Ascending aorta (tissue), 2 donors: Measurements from ENCODE around the gene FRMD3. TPM values are rescaled to one million over a fixed set of nuclear protein-coding genes. Genes with fewer than 3 reads are reported as not detected.
A peak's percentile ranks its signal among the peaks of the same experiment; 100 is the strongest.

Source experiments
- DNase-seq, 2 donors: peaks; one replicate each; pipeline ENCODE4 v3.0.0-alpha.2; 2019; ENCODE audit warnings: low spot score in 2 of 2
- H3K27ac ChIP-seq, 2 donors: fragments of 200-600 bp; sonication (generic); one replicate each; pipeline ENCODE4 v1.5.1; 2016 to 2017; ENCODE audit warnings: mild to moderate bottlenecking in 1 of 2
- H3K27me3 ChIP-seq: fragments of 200-600 bp; sonication (generic); one replicate; pipeline ENCODE4 v1.5.1; 2017
- H3K36me3 ChIP-seq, 2 donors: fragments of 200-600 bp; sonication (generic); one replicate each; pipeline ENCODE4 v1.5.1; 2016
- H3K4me1 ChIP-seq, 2 donors: fragments of 200-600 bp; sonication (generic); one replicate each; pipeline ENCODE4 v1.5.1; 2016 to 2017; ENCODE audit warnings: mild to moderate bottlenecking in 1 of 2
- H3K4me3 ChIP-seq, 2 donors: fragments of 200-600 bp; sonication (generic); one replicate each; pipeline ENCODE4 v1.5.1; 2016 to 2017; ENCODE audit warnings: mild to moderate bottlenecking in 1 of 2
- H3K9me3 ChIP-seq, 2 donors: fragments of 200-600 bp; sonication (generic); one replicate each; pipeline ENCODE4 v1.5.1; 2016
- intact Hi-C: fragments of 100-400 bp; cut with DNase I; formaldehyde crosslinking; loops from one replicate; pipeline ENCODE4 v1.15.1; 2023
- total RNA-seq: library from RNA; depleted of rRNA; stranded (reverse); fragments of >200 nt; gene quantifications from one replicate; pipeline ENCODE4 v1.1.0, GENCODE V29; 2016
- TF ChIP-seq, protein P1 (sequence below), 3 experiments: fragments of 200-600 bp in 2 of 3; fragments of 450-650 bp in 1 of 3; sonication (generic) in 2 of 3; IDR thresholded peaks; one replicate each; pipeline ENCODE4 v1.5.1; 2016 to 2019; ENCODE audit warnings: antibody characterized with exemption in 3 of 3, mild to moderate bottlenecking in 1 of 3, moderate library complexity in 1 of 3

FRMD3 gene
- total RNA-seq, 1 donor from 2014 or later: 8.5 TPM

DNA sequence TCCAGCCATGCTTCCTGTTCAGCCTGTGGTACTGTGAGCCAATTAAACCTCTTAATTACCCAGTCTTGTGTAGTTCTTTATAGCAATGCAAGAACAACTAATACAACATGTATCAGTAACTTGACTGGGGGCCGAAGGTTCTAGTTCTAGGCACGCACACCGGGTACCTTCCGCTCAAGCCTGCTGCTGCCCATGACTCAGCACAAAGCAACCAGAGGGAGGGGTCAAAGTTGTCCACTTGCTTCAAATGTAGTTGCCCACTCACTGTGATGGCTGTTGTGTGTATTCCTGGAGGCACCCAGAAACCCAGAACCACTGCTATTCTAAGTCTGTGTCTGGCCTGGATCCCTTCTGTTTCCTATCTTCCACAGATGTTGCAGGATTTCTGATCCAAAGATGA is 222.6 kb downstream of the FRMD3 start:
- intact Hi-C loops: no loop called here
- no peaks in the 10 kb centered on the region for H3K4me1 ChIP-seq
- no peak overlapping the region for H3K4me3 ChIP-seq
- no peaks in the 10 kb centered on the region for H3K36me3 ChIP-seq
- H3K27ac ChIP-seq: no peak overlapping the region
- H3K9me3 ChIP-seq: no peaks in the 10 kb centered on the region
- TF ChIP-seq, protein P1, sequence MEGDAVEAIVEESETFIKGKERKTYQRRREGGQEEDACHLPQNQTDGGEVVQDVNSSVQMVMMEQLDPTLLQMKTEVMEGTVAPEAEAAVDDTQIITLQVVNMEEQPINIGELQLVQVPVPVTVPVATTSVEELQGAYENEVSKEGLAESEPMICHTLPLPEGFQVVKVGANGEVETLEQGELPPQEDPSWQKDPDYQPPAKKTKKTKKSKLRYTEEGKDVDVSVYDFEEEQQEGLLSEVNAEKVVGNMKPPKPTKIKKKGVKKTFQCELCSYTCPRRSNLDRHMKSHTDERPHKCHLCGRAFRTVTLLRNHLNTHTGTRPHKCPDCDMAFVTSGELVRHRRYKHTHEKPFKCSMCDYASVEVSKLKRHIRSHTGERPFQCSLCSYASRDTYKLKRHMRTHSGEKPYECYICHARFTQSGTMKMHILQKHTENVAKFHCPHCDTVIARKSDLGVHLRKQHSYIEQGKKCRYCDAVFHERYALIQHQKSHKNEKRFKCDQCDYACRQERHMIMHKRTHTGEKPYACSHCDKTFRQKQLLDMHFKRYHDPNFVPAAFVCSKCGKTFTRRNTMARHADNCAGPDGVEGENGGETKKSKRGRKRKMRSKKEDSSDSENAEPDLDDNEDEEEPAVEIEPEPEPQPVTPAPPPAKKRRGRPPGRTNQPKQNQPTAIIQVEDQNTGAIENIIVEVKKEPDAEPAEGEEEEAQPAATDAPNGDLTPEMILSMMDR (IDR thresholded peaks at IDR 0.05): no peak
- no peak for DNase-seq
- H3K27me3 ChIP-seq: no peaks in the 10 kb centered on the region

GRCh38 chr9:83313781-83314180 is 224.4 kb downstream of the FRMD3 start:
- TF ChIP-seq, protein P1 (IDR thresholded peaks at IDR 0.05): no peak
- H3K27ac ChIP-seq: no peak overlapping the region
- H3K9me3 ChIP-seq: no peaks in the 10 kb centered on the region
- H3K27me3 ChIP-seq: no peaks in the 10 kb centered on the region
- DNase-seq: no peak
- no peaks in the 10 kb centered on the region for H3K4me1 ChIP-seq
- H3K36me3 ChIP-seq: no peaks in the 10 kb centered on the region
- intact Hi-C loops: no loop called here
- no peak overlapping the region for H3K4me3 ChIP-seq

DNA sequence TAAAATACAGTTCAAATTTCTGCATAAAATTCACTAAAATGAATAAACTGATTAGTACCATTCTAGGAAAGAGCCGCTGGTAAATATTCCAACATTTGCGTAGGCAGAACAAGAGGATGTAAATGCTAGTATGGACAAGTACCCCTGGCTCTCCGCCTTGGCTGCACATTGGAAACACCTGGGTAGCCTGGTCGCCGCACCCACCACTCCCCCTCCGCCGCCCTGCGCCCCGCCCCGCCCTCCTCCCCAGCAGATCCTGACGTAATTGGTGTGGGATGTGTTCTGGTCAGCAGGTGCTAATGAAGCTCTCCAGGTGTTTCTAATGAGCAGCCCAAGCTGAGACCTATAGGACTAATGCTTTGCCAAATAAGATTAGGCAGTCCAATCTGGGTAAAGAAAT is 225.7 kb downstream of the FRMD3 start:
- Histone ChIP-seq H3K4me1 (no peaks in the 10 kb centered on the region), H3K4me3 (no peak overlapping the region), H3K27me3 (no peaks in the 10 kb centered on the region), H3K36me3 (no peaks in the 10 kb centered on the region), H3K27ac (no peak overlapping the region), H3K9me3 (no peaks in the 10 kb centered on the region)
- TF ChIP-seq, protein P1 (IDR thresholded peaks at IDR 0.05): no peak
- DNase-seq: no peak
- intact Hi-C loops: no loop called here

- DNase-seq: no peak
- TF ChIP-seq, protein P1 (IDR thresholded peaks at IDR 0.05): no peak
- H3K27me3 ChIP-seq: no peaks in the 10 kb centered on the region
- peaks cover 0 to 12% of the 10 kb centered on the region in 2 donors for H3K4me1 ChIP-seq
- intact Hi-C loops: no loop called here
- no peaks in the 10 kb centered on the region for H3K9me3 ChIP-seq
- no peaks in the 10 kb centered on the region for H3K36me3 ChIP-seq
- H3K27ac ChIP-seq: no peak overlapping the region
- no peak overlapping the region for H3K4me3 ChIP-seq
Observed at GRCh38 chr9:83307066-83307724, 231.0 kb downstream of the FRMD3 start.

DNA sequence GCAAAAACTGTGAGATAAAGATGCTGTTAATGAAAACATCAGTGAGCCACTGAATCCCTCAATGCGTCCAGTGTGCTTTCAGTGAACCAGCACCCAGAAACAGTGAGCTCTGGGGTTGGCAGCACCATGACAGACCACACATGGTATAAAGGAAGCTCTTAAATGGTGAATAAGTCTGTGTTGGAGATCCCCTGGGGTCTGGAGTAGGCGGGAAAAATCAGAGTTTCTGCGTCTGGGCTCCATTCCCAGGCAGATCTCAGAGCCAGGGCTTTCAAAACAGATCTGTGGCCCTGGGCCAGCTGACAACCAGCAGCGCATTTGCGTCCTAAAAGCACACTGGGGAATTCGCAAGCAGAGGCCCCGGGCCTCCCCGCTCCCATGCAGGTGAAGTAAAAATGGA is 233.5 kb downstream of the FRMD3 start:
- Histone ChIP-seq H3K4me3 (no peak overlapping the region), H3K27ac (no peak overlapping the region), H3K36me3 (no peaks in the 10 kb centered on the region), H3K4me1 (peaks cover 0 to 12% of the 10 kb centered on the region in 2 donors), H3K27me3 (no peaks in the 10 kb centered on the region), H3K9me3 (no peaks in the 10 kb centered on the region)
- intact Hi-C loops: no loop called here
- TF ChIP-seq, protein P1 (IDR thresholded peaks at IDR 0.05): no peak
- peak; percentile 16 to 81 for DNase-seq

DNA sequence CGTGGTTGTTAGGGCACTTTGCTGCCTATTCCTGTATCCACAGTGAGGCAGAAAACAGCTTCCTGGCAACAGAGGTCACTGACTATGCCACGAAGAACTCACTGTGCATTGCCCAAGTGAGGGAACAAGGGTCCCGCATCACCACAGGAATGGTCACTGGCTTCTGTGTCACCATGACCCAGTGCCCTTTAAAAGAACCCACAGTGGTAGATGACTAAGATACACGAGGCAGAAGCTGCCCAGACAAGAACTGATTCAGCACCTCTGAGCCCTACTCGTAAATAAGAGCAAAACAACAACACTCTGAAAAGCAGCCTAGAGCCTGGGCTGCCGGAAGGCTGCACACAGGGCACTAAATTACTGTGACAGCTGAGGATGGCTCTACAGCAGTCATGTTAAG is 238.6 kb downstream of the FRMD3 start:
- H3K4me1 ChIP-seq: peaks cover 0 to 6% of the 10 kb centered on the region in 2 donors
- intact Hi-C loops: no loop called here
- peaks cover 0 to 19% of the 10 kb centered on the region in 2 donors for H3K36me3 ChIP-seq
- no peak for DNase-seq
- TF ChIP-seq, protein P1 (IDR thresholded peaks at IDR 0.05): no peak
- H3K27ac ChIP-seq: no peak overlapping the region
- H3K4me3 ChIP-seq: no peak overlapping the region
- H3K27me3 ChIP-seq: no peaks in the 10 kb centered on the region
- H3K9me3 ChIP-seq: no peaks in the 10 kb centered on the region
